H9 (cell line): Measurements from ENCODE around the gene KBTBD3. TPM values are rescaled to one million over a fixed set of nuclear protein-coding genes. Genes with fewer than 3 reads are reported as not detected.

Experiments used
- DNase-seq: peaks from one replicate; pipeline ENCODE4 v3.0.0-alpha.2; 2017
- H2AFZ ChIP-seq: one replicate; pipeline ENCODE4 v1.6.1; 2013; ENCODE audit warnings: mild to moderate bottlenecking, low read length, control low read depth, moderate library complexity
- H2AK5ac ChIP-seq: 2 replicates; pipeline ENCODE4 v1.6.1; 2013; ENCODE audit warnings: low read length, control low read depth, mixed read lengths; ENCODE audit not compliant: insufficient read length
- H2BK120ac ChIP-seq: one replicate; pipeline ENCODE4 v1.6.1; 2013; ENCODE audit warnings: low read depth, mild to moderate bottlenecking, low read length, control low read depth, inconsistent platforms; ENCODE audit not compliant: poor library complexity, severe bottlenecking
- H2BK12ac ChIP-seq: 2 replicates; pipeline ENCODE4 v1.6.1; 2013; ENCODE audit warnings: low read length, control low read depth, mixed read lengths, low read depth; ENCODE audit not compliant: insufficient read length
- H2BK15ac ChIP-seq: 2 replicates; pipeline ENCODE4 v1.6.1; 2013; ENCODE audit warnings: low read depth, low read length, control low read depth
- H2BK20ac ChIP-seq: one replicate; pipeline ENCODE4 v1.6.1; 2013; ENCODE audit warnings: low read depth, mild to moderate bottlenecking, low read length, control low read depth, inconsistent platforms; ENCODE audit not compliant: poor library complexity, severe bottlenecking
- H2BK5ac ChIP-seq: 2 replicates; pipeline ENCODE4 v1.6.1; 2013; ENCODE audit warnings: low read length, control low read depth, mixed read lengths; ENCODE audit not compliant: insufficient read length
- H3K14ac ChIP-seq: 2 replicates; pipeline ENCODE4 v1.6.1; 2013; ENCODE audit warnings: low read length, control low read depth; ENCODE audit not compliant: insufficient read depth
- H3K18ac ChIP-seq: 2 replicates; pipeline ENCODE4 v1.6.1; 2013; ENCODE audit warnings: low read depth, mild to moderate bottlenecking, mixed read lengths, low read length, control low read depth; ENCODE audit not compliant: insufficient read length
- H3K23ac ChIP-seq: 2 replicates; pipeline ENCODE4 v1.6.1; 2013; ENCODE audit warnings: low read length, control low read depth, mixed read lengths, low read depth; ENCODE audit not compliant: insufficient read length
- H3K23me2 ChIP-seq: 2 replicates; pipeline ENCODE4 v1.6.1; 2013; ENCODE audit warnings: low read depth, mild to moderate bottlenecking, mixed read lengths, low read length, control low read depth; ENCODE audit not compliant: insufficient read length, poor library complexity, severe bottlenecking
- H3K27ac ChIP-seq: 2 replicates; pipeline ENCODE4 v1.5.1; 2013; ENCODE audit warnings: low read length, control low read depth, mixed read lengths, low read depth; ENCODE audit not compliant: insufficient read length
- H3K27me3 ChIP-seq: 2 replicates; pipeline ENCODE4 v1.6.1; 2013; ENCODE audit warnings: low read length, control low read depth, inconsistent platforms; ENCODE audit not compliant: insufficient read depth
- H3K4ac ChIP-seq: 2 replicates; pipeline ENCODE4 v1.6.1; 2013; ENCODE audit warnings: low read depth, mild to moderate bottlenecking, control low read depth, inconsistent platforms, low read length, moderate library complexity
- H3K4me1 ChIP-seq: 2 replicates; pipeline ENCODE4 v1.6.1; 2013; ENCODE audit warnings: low read length, control low read depth, inconsistent platforms; ENCODE audit not compliant: insufficient read depth
- H3K4me2 ChIP-seq: 2 replicates; pipeline ENCODE4 v1.6.1; 2013; ENCODE audit warnings: low read length, control low read depth, mixed read lengths; ENCODE audit not compliant: insufficient read length, insufficient read depth
- H3K56ac ChIP-seq: 2 replicates; pipeline ENCODE4 v1.6.1; 2013; ENCODE audit warnings: low read depth, mild to moderate bottlenecking, mixed read lengths, low read length, control low read depth; ENCODE audit not compliant: insufficient read length
- H3K79me1 ChIP-seq: 2 replicates; pipeline ENCODE4 v1.6.1; 2013; ENCODE audit warnings: low read depth, mild to moderate bottlenecking, moderate library complexity, low read length, control low read depth, inconsistent platforms; ENCODE audit not compliant: insufficient read depth, poor library complexity, severe bottlenecking
- H3K79me2 ChIP-seq: 2 replicates; pipeline ENCODE4 v1.6.1; 2013; ENCODE audit warnings: low read length, control low read depth, inconsistent platforms; ENCODE audit not compliant: insufficient read depth
- H3K9ac ChIP-seq: 2 replicates; pipeline ENCODE4 v1.6.1; 2013; ENCODE audit warnings: low read length, control low read depth, mixed read lengths; ENCODE audit not compliant: insufficient read length; ENCODE audit errors: extremely low read depth
- H3K9me3 ChIP-seq: one replicate; pipeline ENCODE4 v1.6.1; 2013; ENCODE audit warnings: low read depth, low read length, inconsistent platforms; ENCODE audit not compliant: control insufficient read depth
- H3T11ph ChIP-seq: one replicate; pipeline ENCODE4 v1.6.1; 2013; ENCODE audit warnings: mild to moderate bottlenecking, low read length, control low read depth, inconsistent platforms
- H4K20me1 ChIP-seq: one replicate; pipeline ENCODE4 v1.6.1; 2013; ENCODE audit not compliant: control insufficient read depth, insufficient read length, insufficient read depth
- H4K5ac ChIP-seq: 2 replicates; pipeline ENCODE4 v1.6.1; 2013; ENCODE audit warnings: low read depth, mild to moderate bottlenecking, mixed read lengths, low read length, control low read depth; ENCODE audit not compliant: insufficient read length
- H4K8ac ChIP-seq: replicated peaks from 2 replicates; pipeline ENCODE4 v1.6.1; 2013; ENCODE audit warnings: low read length, control low read depth, mixed read lengths, low read depth; ENCODE audit not compliant: insufficient read length
- H4K91ac ChIP-seq: 2 replicates; pipeline ENCODE4 v1.6.1; 2013; ENCODE audit warnings: low read depth, mild to moderate bottlenecking, moderate library complexity, mixed read lengths, low read length, control low read depth; ENCODE audit not compliant: insufficient read length
- H3K27ac Mint-ChIP-seq, 3 experiments: 2 replicates in 2 of 3; 3 replicates in 1 of 3; pipeline ENCODE4 v1.8.0; 2020 to 2021; ENCODE audit warnings: mixed read lengths in 3 of 3, mild to moderate bottlenecking in 1 of 3, moderate library complexity in 1 of 3
- H3K27me3 Mint-ChIP-seq: 2 replicates; pipeline ENCODE4 v1.8.0; 2021; ENCODE audit warnings: low read depth, mild to moderate bottlenecking, moderate library complexity, mixed read lengths
- H3K36me3 Mint-ChIP-seq, 3 experiments: 2 replicates in 2 of 3; 3 replicates in 1 of 3; pipeline ENCODE4 v1.8.0; 2020 to 2021; ENCODE audit warnings: low read depth in 3 of 3, mixed read lengths in 3 of 3; ENCODE audit not compliant: insufficient read depth in 1 of 3
- H3K4me1 Mint-ChIP-seq, 2 experiments: 2 replicates each; pipeline ENCODE4 v1.8.0; 2020; ENCODE audit warnings: mixed read lengths in 2 of 2
- H3K4me3 Mint-ChIP-seq, 2 experiments: 2 replicates in 1 of 2; 3 replicates in 1 of 2; pipeline ENCODE4 v1.8.0; 2020 to 2021; ENCODE audit warnings: mild to moderate bottlenecking in 2 of 2, mixed read lengths in 2 of 2, moderate library complexity in 1 of 2
- H3K9me3 Mint-ChIP-seq, 2 experiments: 2 replicates in 1 of 2; 3 replicates in 1 of 2; pipeline ENCODE4 v1.8.0; 2020; ENCODE audit warnings: mild to moderate bottlenecking in 2 of 2, mixed read lengths in 2 of 2, moderate library complexity in 1 of 2
- total RNA-seq: library from RNA; stranded (reverse); gene quantifications from 2 replicates; pipeline ENCODE4 v1.2.1, GENCODE V29; 2021
- TF ChIP-seq, protein P1 (sequence below): fragments of 200-600 bp; sonication (generic); conservative IDR thresholded peaks from 3 replicates; pipeline ENCODE4 v1.8.0; 2021; ENCODE audit warnings: antibody characterized with exemption, mild to moderate bottlenecking

KBTBD3 gene
- total RNA-seq, 1 experiment from 2014 or later, result 2.4 TPM

DNA sequence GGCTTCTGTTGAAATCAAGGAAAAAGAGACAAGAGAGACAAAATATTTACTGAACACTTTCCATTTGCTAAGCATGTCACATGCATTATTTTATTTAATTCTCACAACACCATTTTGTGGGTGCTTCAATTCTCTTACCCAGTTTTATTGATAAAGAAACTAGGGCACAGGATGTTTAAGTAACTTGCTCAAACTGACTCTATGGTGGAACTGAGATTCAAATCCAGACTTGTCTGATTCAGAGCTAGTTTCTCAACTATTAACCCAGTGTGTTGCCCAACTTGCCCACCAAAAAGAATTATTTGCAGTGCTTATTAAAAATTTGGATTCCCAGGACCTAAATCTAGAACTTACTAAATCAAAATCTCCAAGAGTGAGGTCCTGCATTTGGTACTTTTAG lies 33.6 kb downstream of the KBTBD3 start:
- Mint-ChIP-seq H3K4me3 (no peak overlapping the region), H3K4me1 (no peaks in the 10 kb centered on the region), H3K36me3 (no peaks in the 10 kb centered on the region)

More for the DNA sequence above, 33.6 kb downstream of the KBTBD3 start:
- Histone ChIP-seq H4K5ac (no peak overlapping the region), H2BK12ac (no peak overlapping the region), H3K4ac (no peak overlapping the region), H3K9me3 (no peaks in the 10 kb centered on the region), H2BK15ac (no peak overlapping the region), H3T11ph (no peak overlapping the region), H3K23ac (no peak overlapping the region), H3K23me2 (no peaks in the 10 kb centered on the region), H3K27me3 (no peaks in the 10 kb centered on the region), H3K14ac (no peak overlapping the region), H2BK5ac (no peak overlapping the region), H2BK20ac (no peak overlapping the region), H3K56ac (no peak overlapping the region), H4K8ac (no peak overlapping the region), H4K91ac (no peak overlapping the region), H3K79me2 (no peaks in the 10 kb centered on the region), H4K20me1 (no peaks in the 10 kb centered on the region), H2AFZ (no peak overlapping the region), H3K9ac (no peak overlapping the region), H3K4me2 (no peak overlapping the region), H2AK5ac (no peak overlapping the region), H3K27ac (no peak overlapping the region), H2BK120ac (no peak overlapping the region), H3K79me1 (no peaks in the 10 kb centered on the region), H3K18ac (no peak overlapping the region), H3K4me1 (no peaks in the 10 kb centered on the region)
- TF ChIP-seq, protein P1, sequence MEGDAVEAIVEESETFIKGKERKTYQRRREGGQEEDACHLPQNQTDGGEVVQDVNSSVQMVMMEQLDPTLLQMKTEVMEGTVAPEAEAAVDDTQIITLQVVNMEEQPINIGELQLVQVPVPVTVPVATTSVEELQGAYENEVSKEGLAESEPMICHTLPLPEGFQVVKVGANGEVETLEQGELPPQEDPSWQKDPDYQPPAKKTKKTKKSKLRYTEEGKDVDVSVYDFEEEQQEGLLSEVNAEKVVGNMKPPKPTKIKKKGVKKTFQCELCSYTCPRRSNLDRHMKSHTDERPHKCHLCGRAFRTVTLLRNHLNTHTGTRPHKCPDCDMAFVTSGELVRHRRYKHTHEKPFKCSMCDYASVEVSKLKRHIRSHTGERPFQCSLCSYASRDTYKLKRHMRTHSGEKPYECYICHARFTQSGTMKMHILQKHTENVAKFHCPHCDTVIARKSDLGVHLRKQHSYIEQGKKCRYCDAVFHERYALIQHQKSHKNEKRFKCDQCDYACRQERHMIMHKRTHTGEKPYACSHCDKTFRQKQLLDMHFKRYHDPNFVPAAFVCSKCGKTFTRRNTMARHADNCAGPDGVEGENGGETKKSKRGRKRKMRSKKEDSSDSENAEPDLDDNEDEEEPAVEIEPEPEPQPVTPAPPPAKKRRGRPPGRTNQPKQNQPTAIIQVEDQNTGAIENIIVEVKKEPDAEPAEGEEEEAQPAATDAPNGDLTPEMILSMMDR, result no peak
- Mint-ChIP-seq H3K27me3 (no peaks in the 10 kb centered on the region), H3K9me3 (no peaks in the 10 kb centered on the region), H3K27ac (no peak overlapping the region)
- no peak for DNase-seq
